Thyroid gland (tissue), 4 donors: ENCODE results near the gene PPP1CB.

Experiments used
- CTCF ChIP-seq, 6 experiments: fragments of 200-600 bp in 3 of 6; fragments of 450-650 bp in 3 of 6; sonication (generic) in 3 of 6; IDR thresholded peaks; one replicate each; pipeline ENCODE4 v1.5.1; 2016 to 2019; ENCODE audit warnings: antibody characterized with exemption in 6 of 6, mild to moderate bottlenecking in 2 of 6, inconsistent platforms in 1 of 6, moderate library complexity in 1 of 6
- POLR2A ChIP-seq, 2 donors: fragments of 450-650 bp; IDR thresholded peaks; one replicate each; pipeline ENCODE4 v1.6.1; 2017; ENCODE audit warnings: antibody characterized with exemption in 2 of 2, mild to moderate bottlenecking in 2 of 2, moderate library complexity in 1 of 2

DNA sequence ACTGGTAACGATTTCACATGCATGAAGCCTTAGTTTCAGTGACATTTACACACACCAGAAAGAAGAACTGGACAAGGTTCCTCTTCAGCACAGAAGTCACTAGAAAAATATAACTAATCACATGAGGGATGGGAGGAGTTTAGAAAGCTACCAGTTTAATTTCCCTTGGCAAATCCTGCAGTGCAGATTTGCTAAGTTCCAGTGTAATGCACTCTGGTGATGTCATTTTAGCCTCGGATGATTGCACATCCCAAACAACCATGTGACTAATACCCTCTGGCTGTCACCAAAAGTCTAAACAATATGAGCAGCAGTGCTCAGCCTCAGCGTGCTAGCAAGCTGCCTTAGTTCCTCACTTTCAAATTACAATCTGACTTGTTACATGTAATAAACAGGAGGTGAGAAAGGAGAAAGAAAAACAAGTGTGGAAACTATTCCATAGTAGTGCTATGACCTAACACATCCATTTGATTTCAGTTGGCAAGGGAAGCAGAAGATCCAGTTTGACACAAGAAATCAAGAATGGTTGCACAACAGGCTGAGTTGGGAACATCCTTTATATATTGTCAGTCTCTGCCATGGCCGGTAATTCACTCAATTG, 35.3 kb upstream of the PPP1CB start:
- TF ChIP-seq CTCF (IDR thresholded peaks at IDR 0.05) (no peak), POLR2A (IDR thresholded peaks at IDR 0.05) (peak in 1 of 2 donors; percentile 74)
